Activated CD4-positive, alpha-beta memory T cell treated with anti-CD3 and anti-CD28 coated beads, Interleukin-2, amount 10 ng/mL, durations not matched to agents 7 days and 5 days (primary cell): ENCODE data around the gene CELF4. TPM values are rescaled to one million over a fixed set of nuclear protein-coding genes. Genes with fewer than 3 reads are reported as not detected.
A peak's percentile ranks its signal among the peaks of the same experiment; 100 is the strongest.

Experiments used
- CTCF ChIA-PET: fragments of 350-600 bp; sonication (Branson Sonifier 250); formaldehyde crosslinking; loops from one replicate; lab custom pipeline; 2021; ENCODE audit warnings: antibody characterized with exemption, inconsistent platforms; lab: Charles Lee
- POLR2A ChIA-PET: fragments of 350-600 bp; sonication (Branson Sonifier 250); formaldehyde crosslinking; loops from one replicate; lab custom pipeline; 2021; ENCODE audit warnings: antibody characterized with exemption; lab: Charles Lee
- DNase-seq: peaks from one replicate; pipeline ENCODE4 v3.0.0-alpha.2; 2020
- H3K27ac Mint-ChIP-seq: one replicate; pipeline ENCODE4 v1.8.0; 2021; ENCODE audit warnings: mild to moderate bottlenecking, mixed read lengths
- H3K27me3 Mint-ChIP-seq: one replicate; pipeline ENCODE4 v1.8.0; 2021; ENCODE audit warnings: mixed read lengths
- H3K36me3 Mint-ChIP-seq: one replicate; pipeline ENCODE4 v1.8.0; 2021; ENCODE audit warnings: low read depth, mixed read lengths
- H3K4me1 Mint-ChIP-seq: one replicate; pipeline ENCODE4 v1.8.0; 2021; ENCODE audit warnings: mixed read lengths
- H3K4me3 Mint-ChIP-seq: one replicate; pipeline ENCODE4 v1.8.0; 2021; ENCODE audit warnings: mild to moderate bottlenecking, mixed read lengths
- H3K9me3 Mint-ChIP-seq: one replicate; pipeline ENCODE4 v1.8.0; 2021; ENCODE audit warnings: mixed read lengths
- total RNA-seq, 2 experiments: library from RNA; stranded (reverse); gene quantifications; one replicate each; pipeline ENCODE4 v1.2.3, GENCODE V29; 2021

The CELF4 gene
- total RNA-seq, 2 experiments from 2014 or later: not detected

GRCh38 chr18:37487400-37487867, 78.2 kb downstream of the CELF4 start:
- Mint-ChIP-seq H3K9me3 (no peaks in the 10 kb centered on the region), H3K36me3 (no peaks in the 10 kb centered on the region), H3K27me3 (peaks cover 44% of the 10 kb centered on the region), H3K4me3 (no peak overlapping the region), H3K4me1 (peaks cover 2% of the 10 kb centered on the region), H3K27ac (no peak overlapping the region)
- no peak for DNase-seq
- ChIA-PET POLR2A (no interaction called here), CTCF (no interaction called here)

GRCh38 chr18:37486848-37487247, 78.8 kb downstream of the CELF4 start:
- ChIA-PET POLR2A (no interaction called here), CTCF (no interaction called here)
- Mint-ChIP-seq H3K36me3 (no peaks in the 10 kb centered on the region), H3K4me1 (peaks cover 2% of the 10 kb centered on the region), H3K4me3 (no peak overlapping the region), H3K9me3 (no peaks in the 10 kb centered on the region), H3K27me3 (peaks cover 47% of the 10 kb centered on the region), H3K27ac (no peak overlapping the region)
- DNase-seq: no peak

GRCh38 chr18:37484983-37485834, 80.4 kb downstream of the CELF4 start:
- no peak overlapping the region for H3K4me3 Mint-ChIP-seq
- H3K27ac Mint-ChIP-seq: no peak overlapping the region
- peaks cover 2% of the 10 kb centered on the region for H3K4me1 Mint-ChIP-seq
- no peaks in the 10 kb centered on the region for H3K36me3 Mint-ChIP-seq
- no peak for DNase-seq
- CTCF ChIA-PET: interaction anchor here (0.6 kb wide), 1 partner anchor 26 kb away, joined by 3 read pairs; no protein-coding TSS in a partner anchor
- POLR2A ChIA-PET: no interaction called here
- H3K9me3 Mint-ChIP-seq: no peaks in the 10 kb centered on the region
- peaks cover 47% of the 10 kb centered on the region for H3K27me3 Mint-ChIP-seq

GRCh38 chr18:37483984-37484819, 81.4 kb downstream of the CELF4 start:
- H3K27me3 Mint-ChIP-seq: peaks cover 47% of the 10 kb centered on the region
- POLR2A ChIA-PET: no interaction called here
- H3K36me3 Mint-ChIP-seq: no peaks in the 10 kb centered on the region
- no peaks in the 10 kb centered on the region for H3K9me3 Mint-ChIP-seq
- no peak overlapping the region for H3K27ac Mint-ChIP-seq
- H3K4me1 Mint-ChIP-seq: peaks cover 2% of the 10 kb centered on the region
- H3K4me3 Mint-ChIP-seq: no peak overlapping the region
- no peak for DNase-seq
- CTCF ChIA-PET: interaction anchor here (0.6 kb wide), 1 partner anchor 991 kb away, joined by 4 read pairs; no protein-coding TSS in a partner anchor

- ChIA-PET POLR2A (no interaction called here), CTCF (interaction anchor here (0.6 kb wide), 1 partner anchor 990 kb away, joined by 4 read pairs; no protein-coding TSS in a partner anchor)
- Mint-ChIP-seq H3K27me3 (peaks cover 47% of the 10 kb centered on the region), H3K9me3 (no peaks in the 10 kb centered on the region), H3K4me1 (peaks cover 2% of the 10 kb centered on the region), H3K4me3 (no peak overlapping the region), H3K36me3 (no peaks in the 10 kb centered on the region), H3K27ac (no peak overlapping the region)
- no peak for DNase-seq
These were observed 82.2 kb downstream of the CELF4 start for GRCh38 chr18:37483221-37483971.

GRCh38 chr18:37482433-37482832, 83.2 kb downstream of the CELF4 start:
- CTCF ChIA-PET: no interaction called here
- no peaks in the 10 kb centered on the region for H3K36me3 Mint-ChIP-seq

GRCh38 chr18:37482002-37482401, 83.6 kb downstream of the CELF4 start:
- H3K36me3 Mint-ChIP-seq: no peaks in the 10 kb centered on the region
- no peaks in the 10 kb centered on the region for H3K9me3 Mint-ChIP-seq
- H3K27ac Mint-ChIP-seq: no peak overlapping the region
- peaks cover 2% of the 10 kb centered on the region for H3K4me1 Mint-ChIP-seq
- H3K27me3 Mint-ChIP-seq: peaks cover 36% of the 10 kb centered on the region
- ChIA-PET CTCF (no interaction called here), POLR2A (no interaction called here)
- DNase-seq: no peak
- H3K4me3 Mint-ChIP-seq: no peak overlapping the region

More at GRCh38 chr18:37482433-37482832, 83.2 kb downstream of the CELF4 start:
- POLR2A ChIA-PET: no interaction called here
- peaks cover 41% of the 10 kb centered on the region for H3K27me3 Mint-ChIP-seq
- H3K4me1 Mint-ChIP-seq: peaks cover 2% of the 10 kb centered on the region
- DNase-seq: no peak
- H3K27ac Mint-ChIP-seq: no peak overlapping the region
- H3K4me3 Mint-ChIP-seq: no peak overlapping the region
- H3K9me3 Mint-ChIP-seq: no peaks in the 10 kb centered on the region

GRCh38 chr18:37481491-37481890, 84.1 kb downstream of the CELF4 start:
- DNase-seq: no peak
- ChIA-PET CTCF (no interaction called here), POLR2A (no interaction called here)
- H3K9me3 Mint-ChIP-seq: no peaks in the 10 kb centered on the region
- peaks cover 2% of the 10 kb centered on the region for H3K4me1 Mint-ChIP-seq
- H3K27me3 Mint-ChIP-seq: peaks cover 31% of the 10 kb centered on the region
- H3K4me3 Mint-ChIP-seq: no peak overlapping the region
- H3K27ac Mint-ChIP-seq: no peak overlapping the region
- no peaks in the 10 kb centered on the region for H3K36me3 Mint-ChIP-seq

GRCh38 chr18:37481072-37481471, 84.5 kb downstream of the CELF4 start:
- H3K9me3 Mint-ChIP-seq: no peaks in the 10 kb centered on the region
- H3K27me3 Mint-ChIP-seq: peaks cover 27% of the 10 kb centered on the region
- no peak overlapping the region for H3K27ac Mint-ChIP-seq
- no peak for DNase-seq
- H3K4me3 Mint-ChIP-seq: no peak overlapping the region
- ChIA-PET POLR2A (no interaction called here), CTCF (no interaction called here)
- no peaks in the 10 kb centered on the region for H3K36me3 Mint-ChIP-seq
- peaks cover 2% of the 10 kb centered on the region for H3K4me1 Mint-ChIP-seq

GRCh38 chr18:37476611-37477295, 88.8 kb downstream of the CELF4 start:
- Mint-ChIP-seq H3K27me3 (no peaks in the 10 kb centered on the region), H3K4me1 (no peaks in the 10 kb centered on the region), H3K4me3 (no peak overlapping the region), H3K9me3 (no peaks in the 10 kb centered on the region), H3K27ac (no peak overlapping the region), H3K36me3 (no peaks in the 10 kb centered on the region)
- DNase-seq: no peak
- CTCF ChIA-PET: interaction anchor here (1.2 kb wide), 1 partner anchor 92 kb away, joined by 7 read pairs; no protein-coding TSS in a partner anchor
- POLR2A ChIA-PET: no interaction called here

- Mint-ChIP-seq H3K9me3 (no peaks in the 10 kb centered on the region), H3K4me1 (no peaks in the 10 kb centered on the region), H3K27ac (no peak overlapping the region), H3K36me3 (no peaks in the 10 kb centered on the region), H3K4me3 (no peak overlapping the region), H3K27me3 (no peaks in the 10 kb centered on the region)
- ChIA-PET CTCF (no interaction called here), POLR2A (no interaction called here)
- DNase-seq: peak; percentile 23
These were observed 89.4 kb downstream of the CELF4 start for GRCh38 chr18:37476182-37476581.

GRCh38 chr18:37473195-37473840, 92.3 kb downstream of the CELF4 start:
- H3K27ac Mint-ChIP-seq: no peak overlapping the region
- CTCF ChIA-PET: no interaction called here
- H3K36me3 Mint-ChIP-seq: no peaks in the 10 kb centered on the region
- H3K27me3 Mint-ChIP-seq: no peaks in the 10 kb centered on the region
- H3K4me3 Mint-ChIP-seq: no peak overlapping the region
- no peak for DNase-seq
- H3K9me3 Mint-ChIP-seq: no peaks in the 10 kb centered on the region
- H3K4me1 Mint-ChIP-seq: no peaks in the 10 kb centered on the region
- POLR2A ChIA-PET: no interaction called here
